SH-SY5Y (cell line): ENCODE measurements around the gene MCTP2.

Experiments
- GATA2 ChIP-seq: IDR thresholded peaks from 2 replicates; pipeline ENCODE4 v1.6.1; 2011; ENCODE audit warnings: mild to moderate bottlenecking, low read depth, low read length
- GATA3 ChIP-seq: IDR thresholded peaks from 2 replicates; pipeline ENCODE4 v1.6.1; 2011; ENCODE audit warnings: low read depth, mild to moderate bottlenecking, low read length, moderate library complexity

GRCh38 chr15:94417501-94418293 is 186.3 kb downstream of the MCTP2 start:
- no peak for TF ChIP-seq GATA2
- TF ChIP-seq GATA3, result no peak
